DMS153 (cell line): ENCODE measurements around the gene RPIA.
"Not testable (repeated sequence)": the region's sequence is repeated elsewhere in the genome, so short reads cannot be mapped to it uniquely, and the experiment has no call there.

Experiments
- DNase-seq: peaks from one replicate; lab custom pipeline; 2025; lab: John Stamatoyannopoulos, UW

RPIA gene

DNA sequence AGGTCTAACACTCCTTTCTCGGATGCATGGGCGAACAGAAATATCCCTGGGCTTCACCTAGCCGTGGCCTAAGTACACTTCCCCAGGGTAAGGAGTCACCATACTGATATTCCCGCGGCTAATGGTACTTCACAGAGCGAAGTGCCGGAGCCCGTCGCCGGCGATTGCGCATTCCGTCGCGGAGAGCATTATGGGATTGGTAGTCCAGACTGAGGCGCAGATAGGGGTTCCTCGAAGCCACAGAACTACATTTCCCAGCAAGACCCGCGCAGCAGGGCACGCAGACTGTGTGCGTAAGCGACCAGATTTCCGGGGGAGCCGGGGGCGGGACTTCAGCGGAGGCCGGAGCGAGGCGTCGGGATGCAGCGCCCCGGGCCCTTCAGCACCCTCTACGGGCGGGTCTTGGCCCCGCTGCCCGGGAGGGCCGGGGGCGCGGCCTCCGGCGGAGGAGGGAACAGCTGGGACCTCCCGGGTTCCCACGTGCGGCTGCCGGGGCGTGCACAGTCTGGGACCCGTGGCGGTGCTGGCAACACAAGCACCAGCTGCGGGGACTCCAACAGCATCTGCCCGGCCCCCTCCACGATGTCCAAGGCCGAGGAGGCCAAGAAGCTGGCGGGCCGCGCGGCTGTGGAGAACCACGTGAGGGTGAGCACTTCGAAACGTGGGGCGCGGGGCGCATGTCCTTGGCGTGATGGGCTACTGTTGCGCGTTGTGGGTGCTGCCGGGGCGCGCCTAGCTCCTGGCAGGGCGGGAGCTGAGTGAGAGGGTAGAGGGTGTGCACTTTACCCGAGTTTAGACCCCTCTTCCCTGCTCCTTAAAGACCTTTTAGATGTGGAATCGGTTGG lies at the start of gene RPIA:
RPIA (plus strand) TSS at position 335 of the 845 bp plus-strand sequence; CDS start at position 361, 26 bp downstream.
- peak; percentile 97 for DNase-seq

DNA sequence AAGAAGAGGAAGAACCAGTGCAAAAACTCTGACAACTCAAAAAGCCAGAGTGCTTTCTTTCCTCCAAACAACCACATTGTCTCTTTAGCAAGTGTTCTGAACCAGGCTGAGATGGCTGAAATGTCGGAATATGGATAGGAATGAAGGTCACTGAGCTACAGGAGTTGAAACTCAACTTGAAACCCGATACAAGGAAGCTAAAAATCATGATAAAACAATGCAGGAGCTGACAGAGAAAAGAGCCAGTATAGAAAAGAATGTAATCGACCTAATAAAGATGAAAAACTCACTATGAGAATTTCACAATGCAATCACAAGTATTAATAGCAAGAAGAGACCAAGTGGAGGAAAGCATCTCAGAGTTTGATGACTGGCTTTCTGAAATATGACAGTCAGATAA lies 49.2 kb upstream of the RPIA start:
- no peak for DNase-seq

DNA sequence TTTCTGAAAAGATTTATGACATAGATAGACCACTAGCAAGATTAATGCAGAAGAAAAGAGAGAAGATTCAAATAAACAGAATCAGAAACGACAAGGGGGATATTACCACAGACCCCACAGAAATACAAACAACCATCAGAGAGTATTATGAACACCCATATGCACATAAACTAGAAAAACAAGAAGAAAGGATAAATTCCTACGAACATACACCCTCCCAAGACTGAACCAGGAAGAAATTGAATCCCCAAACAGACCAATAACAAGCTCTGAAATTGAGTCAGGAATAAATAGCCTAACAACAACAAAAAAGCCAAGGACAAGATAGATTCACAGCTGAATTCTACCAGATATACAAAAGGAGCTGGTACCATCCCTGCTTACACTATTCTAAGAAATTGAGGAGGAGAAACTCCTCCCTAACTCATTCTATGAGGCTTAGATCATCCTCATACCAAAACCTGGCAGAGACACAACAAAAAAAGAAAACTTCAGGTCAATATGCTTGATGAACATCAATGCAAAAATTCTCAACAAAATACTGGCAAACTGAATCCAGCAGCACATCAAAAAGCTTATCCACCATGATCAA lies 46.1 kb upstream of the RPIA start:
- DNase-seq = not testable (repeated sequence)

DNA sequence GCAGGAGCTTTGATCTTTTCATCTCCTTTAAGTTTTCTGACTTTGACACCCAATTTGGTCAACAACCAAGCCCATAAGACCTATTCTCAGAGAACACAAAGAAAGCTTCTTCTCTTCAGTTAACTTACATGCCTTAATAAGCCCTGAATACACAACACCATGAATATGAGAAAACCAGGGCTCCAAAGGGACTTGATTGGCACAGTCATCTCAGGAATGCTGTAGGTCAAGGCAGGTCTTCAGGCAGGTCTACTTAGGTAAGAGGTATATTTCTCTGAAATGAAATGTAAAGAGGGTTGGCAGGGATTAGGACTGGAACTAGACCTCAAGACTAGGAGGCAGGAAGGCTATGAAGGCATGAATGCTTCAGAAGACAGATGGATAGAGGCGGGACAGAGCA lies 39.8 kb upstream of the RPIA start:
- DNase-seq = no peak

DNA sequence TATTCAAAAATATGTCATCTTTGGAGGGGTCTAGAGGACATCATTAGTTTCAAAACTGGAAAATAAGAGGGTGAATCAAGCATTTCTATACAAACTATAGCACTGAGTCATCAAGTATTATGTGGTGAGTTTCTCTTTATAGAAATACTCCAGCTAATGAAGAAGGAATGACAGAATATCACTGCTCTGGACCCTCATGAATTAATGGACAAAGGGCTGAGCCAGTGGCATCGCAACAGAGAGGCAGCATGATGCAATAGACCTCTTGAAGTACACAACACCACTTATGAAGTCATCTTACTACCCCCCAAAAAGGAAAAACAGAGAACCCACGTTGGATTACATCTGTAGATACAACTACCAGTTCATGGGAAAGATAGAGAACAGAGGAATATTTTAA lies 36.8 kb upstream of the RPIA start:
- DNase-seq = no peak

DNA sequence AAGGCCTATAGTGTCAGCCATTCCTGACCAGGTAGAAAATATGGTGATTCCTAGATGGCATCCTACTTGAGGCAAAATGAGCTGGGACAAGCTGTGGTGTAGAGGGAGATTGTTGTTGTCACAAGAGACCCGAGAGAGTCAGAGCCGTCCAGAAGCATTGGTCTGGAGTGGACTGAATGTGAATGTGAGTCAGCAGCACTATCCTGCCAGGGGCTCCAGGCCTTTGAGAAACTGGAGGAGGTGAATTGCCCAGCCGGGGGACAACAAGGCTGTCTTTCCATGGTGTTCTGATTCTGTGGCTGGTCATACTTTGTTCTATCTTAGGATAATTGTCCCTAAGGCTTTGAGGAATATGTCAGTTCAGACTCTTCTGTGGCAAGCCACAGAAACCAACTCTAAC lies 34.8 kb upstream of the RPIA start:
- DNase-seq = no peak

DNA sequence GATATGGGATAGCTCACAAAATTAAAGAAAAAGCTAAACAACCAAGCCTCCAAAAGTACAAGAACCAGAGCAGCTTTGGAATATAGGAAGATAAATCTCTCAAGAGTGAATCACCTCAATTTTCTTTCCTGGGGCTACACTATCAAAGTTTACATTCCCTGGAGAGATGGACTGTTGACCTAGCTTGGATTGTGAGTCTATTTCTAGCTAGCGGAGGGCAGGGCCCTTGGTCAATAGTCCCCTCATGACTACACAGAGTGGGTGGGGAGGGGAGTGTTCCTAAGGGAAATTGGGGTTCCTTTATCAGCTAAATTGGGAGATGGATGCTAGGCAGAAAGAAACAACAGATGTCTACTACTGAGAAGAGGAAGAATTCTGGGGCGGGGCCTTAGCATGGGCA lies 34.3 kb upstream of the RPIA start:
- no peak for DNase-seq

DNA sequence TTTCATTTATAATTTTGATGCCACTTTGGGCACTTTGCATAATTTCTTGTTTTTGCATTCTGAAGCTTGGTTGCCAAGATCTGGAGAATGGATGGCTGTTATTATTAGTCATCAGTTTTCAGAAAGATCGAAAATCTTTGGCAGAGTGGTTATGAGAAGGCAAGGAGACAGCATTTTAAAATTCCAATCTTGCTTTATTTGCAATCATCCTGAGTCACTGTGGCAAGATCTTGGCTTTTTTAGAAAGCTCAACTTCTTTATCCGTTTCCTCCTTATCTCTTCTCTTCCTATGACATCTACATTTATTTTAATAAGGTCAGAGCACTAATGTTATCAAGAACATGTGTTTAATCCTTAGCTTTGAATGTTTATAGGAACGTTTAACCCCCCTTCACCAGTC lies 33.1 kb upstream of the RPIA start:
- no peak for DNase-seq

DNA sequence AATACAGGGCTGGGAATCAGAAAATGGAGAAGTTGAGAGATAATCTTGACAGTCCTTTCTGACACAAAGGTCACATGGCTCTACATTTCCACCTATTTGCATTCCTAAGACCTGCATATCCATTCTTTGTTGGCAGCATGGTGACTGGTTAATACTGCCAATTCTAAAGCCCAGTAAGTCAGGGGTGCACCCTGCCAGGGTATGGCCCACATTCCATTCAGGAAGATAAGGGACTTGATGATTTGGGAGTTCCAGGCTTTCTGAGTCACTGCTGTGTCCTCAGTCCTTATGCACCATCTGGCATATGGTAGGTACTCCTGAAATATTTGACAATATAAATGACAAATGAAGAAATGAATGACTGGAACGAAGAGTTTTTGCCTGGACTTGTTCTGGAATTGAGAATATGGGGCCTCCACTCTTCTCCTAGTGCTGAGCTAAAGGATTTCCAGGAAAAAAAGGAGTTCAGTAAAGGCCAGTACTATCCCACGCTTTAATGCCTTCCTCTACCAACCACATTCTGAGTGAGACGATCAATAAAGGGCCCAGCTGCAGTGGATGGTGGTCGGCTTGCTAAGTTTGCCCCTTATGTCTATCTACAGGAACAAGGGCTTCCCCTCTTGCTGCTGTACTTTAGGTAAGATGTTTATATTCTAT lies 32.5 kb upstream of the RPIA start:
- no peak for DNase-seq

DNA sequence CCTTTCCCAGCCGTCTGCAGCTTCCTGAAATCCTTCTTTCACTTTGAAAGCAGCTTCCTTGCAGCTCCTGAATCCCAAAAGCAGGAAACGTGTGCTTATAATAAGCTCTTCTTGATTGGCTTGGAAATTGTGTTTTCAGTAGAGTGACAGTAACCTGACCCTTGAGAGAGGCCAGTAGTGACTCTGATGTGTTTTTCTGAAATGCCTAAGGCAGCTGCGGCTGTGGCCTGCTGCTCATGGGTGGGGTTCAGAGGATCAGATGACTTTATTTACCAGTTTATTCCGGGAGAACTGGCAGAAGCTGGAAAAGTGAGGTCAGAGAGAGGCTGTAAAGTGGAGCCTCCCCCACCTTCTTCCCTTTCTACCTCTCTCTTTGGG lies 31.9 kb upstream of the RPIA start:
- DNase-seq = peak; percentile 95

DNA sequence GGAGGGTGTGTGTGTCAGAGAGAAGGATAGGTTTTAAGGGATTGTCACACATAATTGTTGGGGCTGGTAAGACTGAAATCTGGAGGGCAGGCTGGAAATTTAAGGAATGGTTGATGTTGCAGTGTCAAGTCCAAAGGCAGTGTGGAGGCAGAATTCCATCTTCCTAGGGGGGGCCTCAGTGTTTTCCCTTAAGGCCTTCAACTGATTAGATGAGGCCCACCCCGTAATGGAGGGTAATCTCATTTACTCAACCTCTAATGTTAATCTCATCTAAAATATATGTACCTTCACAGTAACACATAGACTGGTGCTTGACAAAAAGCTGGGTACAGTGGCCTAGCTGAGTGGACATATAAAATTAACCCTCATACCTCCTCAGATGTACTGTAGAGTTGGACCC lies 30.9 kb upstream of the RPIA start:
- no peak for DNase-seq

DNA sequence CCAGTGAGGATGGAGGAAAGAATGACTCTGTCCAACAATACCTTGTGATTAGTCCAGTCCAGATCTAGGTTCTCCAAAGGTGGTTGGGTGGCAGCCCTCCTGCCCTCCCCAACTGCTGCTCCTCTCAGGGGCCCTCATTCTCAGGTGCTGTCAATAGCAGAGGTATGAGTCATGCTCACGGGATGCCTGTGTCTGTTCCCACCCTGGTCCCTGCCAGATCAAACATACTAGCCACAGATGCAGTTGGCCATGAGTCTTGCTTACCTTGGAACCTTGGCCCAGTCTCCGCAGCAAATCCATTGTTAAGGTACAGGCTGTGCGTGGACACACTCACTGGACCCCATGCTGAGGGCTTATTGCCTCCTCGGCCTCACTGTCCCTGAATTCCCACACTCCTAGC lies 24.9 kb upstream of the RPIA start:
- DNase-seq = no peak

DNA sequence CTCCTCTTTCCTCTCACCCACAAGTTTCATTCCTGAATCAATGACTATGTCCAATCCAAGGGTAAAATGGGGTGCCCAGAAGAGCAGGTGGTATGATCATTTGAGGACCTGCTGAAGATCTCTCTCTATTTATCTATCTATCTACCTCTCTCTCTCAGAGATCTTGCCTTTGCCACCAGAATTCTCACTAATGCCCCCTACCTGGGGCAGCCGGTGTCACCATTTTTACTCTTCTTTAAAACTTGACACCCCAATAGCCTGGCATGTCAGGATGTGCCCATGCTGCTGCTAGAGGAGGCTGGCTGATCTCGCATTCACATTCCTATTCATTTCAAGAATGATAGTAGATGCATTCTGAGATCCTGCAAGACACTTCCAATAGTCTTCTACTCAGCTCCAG lies 24.3 kb upstream of the RPIA start:
- DNase-seq = no peak

DNA sequence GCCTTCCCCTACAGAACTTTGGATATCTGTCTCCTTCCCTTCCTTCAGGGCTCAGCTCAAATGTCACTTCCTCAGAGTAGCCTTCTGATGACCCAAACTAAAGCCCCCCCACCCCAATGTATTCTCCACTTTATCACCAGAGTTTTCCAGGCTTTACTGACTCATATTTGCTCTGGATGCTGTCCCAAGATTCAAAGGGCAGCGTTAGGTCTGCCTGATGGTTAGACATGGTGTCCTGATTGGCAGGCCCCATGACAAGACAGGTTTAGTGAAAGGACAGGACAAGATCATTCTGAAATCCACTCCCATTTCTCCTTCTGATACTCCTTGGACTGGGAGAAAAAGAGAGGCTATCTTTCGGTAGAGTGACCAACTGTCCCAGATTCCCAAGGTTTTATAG lies 22.6 kb upstream of the RPIA start:
- no peak for DNase-seq

DNA sequence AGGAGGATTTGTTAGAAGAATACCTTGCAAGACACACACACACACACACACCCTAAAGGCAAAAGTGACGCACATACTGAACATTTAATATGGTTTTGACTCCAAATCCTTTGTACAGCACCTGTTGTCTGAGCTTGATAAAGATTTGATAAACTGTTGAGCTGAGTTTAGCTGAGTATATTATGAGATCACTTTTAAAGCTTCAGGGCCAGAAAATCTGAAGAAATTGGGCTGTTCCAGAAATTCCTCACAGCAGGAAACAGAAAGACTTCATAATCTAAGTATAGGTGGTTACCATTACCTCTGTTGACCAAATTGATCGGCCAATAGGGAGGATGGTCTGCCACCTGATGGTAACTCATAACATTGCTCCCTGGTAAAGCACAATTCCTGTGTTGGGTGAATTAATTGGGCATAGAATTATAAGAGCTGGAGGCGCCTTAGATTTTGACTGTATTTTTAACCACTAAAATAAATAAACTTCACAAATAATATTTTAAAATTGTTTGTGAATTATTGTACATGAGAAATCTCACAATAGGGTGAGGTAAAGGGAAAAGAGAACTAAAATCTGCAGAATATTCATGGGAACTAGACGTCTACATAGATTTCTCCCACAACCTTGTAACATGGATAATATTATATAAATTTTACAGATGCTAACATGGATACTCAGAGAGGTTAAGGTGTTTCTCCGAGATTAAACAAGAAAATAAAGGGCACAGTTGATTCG lies 21.8 kb upstream of the RPIA start:
- peak; percentile 54 for DNase-seq

DNA sequence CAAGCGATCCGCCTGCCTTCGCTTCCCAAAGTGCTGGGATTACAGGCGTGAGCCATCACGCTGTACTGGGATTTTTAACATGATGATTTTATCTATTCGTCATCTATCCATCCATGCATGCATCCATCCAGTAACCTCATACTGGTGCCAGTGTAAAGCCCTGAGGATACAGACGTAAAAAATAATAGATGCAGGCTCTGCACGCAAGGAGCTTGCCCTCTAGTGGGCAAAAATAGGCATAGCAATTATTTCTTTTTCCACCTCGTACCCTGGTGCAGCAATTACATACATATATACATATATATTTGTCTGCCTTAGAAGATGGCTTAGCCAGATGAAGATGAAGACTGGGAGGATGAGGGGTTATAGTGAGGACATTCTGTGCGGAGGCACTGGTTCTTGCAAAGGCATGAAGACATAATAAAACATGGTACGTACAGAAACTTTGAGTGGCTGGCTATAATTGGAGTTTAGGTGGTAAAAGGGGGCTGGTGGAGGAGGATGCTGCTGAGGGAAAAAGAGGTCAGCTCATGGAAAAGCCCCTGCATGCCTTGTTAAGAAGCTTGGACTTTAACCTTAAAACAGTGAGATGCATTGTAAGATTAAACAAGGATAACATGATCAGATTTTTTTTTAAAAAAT lies 19.6 kb upstream of the RPIA start:
- DNase-seq = peak; percentile 42

DNA sequence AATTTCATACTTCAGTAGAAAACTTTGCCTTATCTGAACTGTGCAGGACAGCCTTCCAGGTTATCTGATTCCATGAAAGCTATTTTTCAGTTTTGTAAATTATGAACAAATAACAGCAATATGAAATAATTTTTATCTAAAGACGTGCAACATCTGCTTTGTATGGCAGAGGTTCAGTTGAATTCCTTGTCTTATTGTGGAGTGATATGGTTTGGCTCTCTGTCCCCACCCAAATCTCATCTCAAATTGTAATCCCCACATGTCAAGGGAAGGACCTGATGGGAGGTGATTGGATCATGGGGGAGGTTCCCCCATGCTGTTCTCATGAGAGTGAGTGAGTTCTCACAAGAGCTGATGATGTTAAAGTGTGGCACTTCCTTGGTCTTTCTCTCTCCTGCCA lies 18.1 kb upstream of the RPIA start:
- no peak for DNase-seq

DNA sequence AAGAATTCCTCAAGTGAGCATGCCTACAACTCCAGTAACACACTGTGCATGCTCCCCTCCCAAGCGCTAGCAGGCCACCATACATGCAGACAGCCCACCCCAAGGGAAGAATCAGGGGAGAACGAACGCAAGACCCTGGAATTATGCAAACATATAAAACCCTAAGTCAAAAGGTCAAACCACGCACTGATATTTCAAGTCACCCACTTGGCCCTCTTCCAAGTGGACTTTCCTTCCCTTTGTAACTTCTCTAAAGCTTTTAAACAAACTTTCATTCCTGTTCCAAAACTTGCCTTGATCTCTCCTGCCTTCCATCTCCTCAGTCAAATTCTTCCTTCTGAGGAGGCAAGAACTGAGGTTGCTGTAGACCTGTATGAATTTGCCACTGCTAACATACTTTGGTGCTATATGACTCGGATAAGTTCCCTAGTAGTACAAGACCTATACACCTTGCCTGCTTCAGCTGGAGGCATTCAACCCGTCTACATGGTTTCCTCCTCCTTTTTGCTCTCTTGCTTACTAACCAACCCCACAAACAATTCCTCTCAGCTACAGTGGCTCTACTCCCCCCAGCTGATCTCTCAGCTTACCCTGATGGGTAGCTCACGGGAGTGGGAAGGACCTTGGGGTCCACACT lies 11.1 kb upstream of the RPIA start:
- no peak for DNase-seq

DNA sequence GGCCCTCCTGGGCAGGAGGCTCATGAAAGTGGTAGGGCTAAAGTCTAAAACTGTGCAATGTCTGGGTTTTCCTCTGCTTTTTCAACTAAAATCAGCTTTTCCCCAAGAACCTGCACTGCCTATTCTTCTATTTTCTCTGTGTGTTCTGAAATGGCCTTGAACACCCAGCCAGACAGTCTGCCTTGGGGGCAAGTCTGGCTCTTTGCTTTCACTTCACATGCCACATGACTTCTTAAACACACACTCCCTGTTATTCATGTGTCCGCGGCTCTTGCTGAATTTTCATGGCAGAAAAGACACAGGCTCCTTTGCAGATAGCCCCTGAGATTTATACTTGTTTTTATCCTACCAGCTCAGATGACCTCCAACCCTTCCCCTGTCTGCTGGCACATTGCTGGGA lies 10.6 kb upstream of the RPIA start:
- no peak for DNase-seq

DNA sequence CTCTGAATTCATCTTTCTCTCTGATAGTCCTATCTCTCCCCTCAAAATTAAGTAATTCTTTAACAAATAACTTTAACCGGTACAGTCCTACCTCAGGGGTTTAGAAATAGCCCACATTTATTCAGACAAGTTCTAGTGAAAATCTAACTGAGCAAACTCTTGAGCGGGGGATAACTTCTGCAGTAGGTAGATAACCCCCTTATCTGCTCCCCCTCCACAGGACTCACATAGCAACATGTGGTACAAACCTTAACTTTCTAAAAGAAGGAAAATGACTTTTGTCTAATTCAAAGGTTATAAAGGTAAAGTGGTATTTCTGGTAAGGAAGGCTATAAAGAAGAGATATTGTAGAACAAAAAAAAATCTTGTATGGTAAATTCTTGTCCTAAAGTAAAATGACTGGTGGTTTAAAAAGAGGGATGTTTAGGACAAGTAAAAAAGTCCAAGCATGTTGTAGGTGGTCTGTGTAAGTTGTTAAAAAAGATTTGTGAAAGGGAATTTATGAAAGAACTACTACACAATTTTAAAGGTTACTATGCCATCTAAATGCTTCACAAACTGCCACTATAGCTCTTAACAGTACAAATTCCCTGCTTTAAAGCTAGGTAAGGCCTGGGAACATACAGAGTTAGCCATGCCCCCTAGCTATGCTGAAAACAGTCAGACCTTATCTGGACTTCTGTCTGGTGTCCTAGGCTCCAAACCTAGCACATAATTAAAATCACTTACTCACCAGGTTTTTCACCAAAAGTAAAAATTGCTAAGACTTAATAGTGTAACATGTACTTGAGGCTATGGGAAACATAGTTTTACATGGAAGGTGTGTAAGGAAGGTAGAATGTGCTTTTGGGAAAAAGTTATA lies 8.1 kb upstream of the RPIA start:
- no peak for DNase-seq

DNA sequence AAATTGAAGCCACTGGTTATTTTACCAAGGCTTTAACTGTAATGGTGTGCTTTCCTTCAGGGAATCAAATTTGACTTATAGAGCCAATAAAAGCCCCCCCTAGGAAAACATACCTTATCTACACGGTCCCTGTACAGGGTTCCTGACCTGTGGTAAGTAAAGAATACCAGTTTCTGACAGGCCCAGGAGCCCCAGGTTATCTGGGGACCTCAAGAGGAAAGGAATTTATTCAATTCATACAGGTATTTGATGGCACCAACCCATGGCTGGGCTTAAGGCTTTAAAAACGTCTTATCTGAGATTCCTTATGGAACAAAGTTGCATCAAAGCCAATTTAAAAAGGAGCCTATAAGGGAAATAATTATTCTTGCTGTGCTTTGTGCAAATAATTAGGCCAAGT lies 7.0 kb upstream of the RPIA start:
- DNase-seq = no peak
